Sigmoid colon (tissue), 4 donors: ENCODE measurements around the gene YIF1B.

Source experiments
- CTCF ChIP-seq, 4 experiments: fragments of 450-650 bp in 3 of 4; fragments of 200-600 bp in 1 of 4; IDR thresholded peaks; one replicate each; pipeline ENCODE4 v1.5.1; 2016 to 2019; ENCODE audit warnings: antibody characterized with exemption in 4 of 4, mild to moderate bottlenecking in 3 of 4, moderate library complexity in 2 of 4
- EP300 ChIP-seq, 4 donors: sonication (generic); formaldehyde crosslinking; IDR thresholded peaks; one replicate each; pipeline ENCODE4 v1.6.1; 2017; ENCODE audit warnings: antibody characterized with exemption in 4 of 4
- POLR2A ChIP-seq, 2 donors: fragments of 450-650 bp; IDR thresholded peaks; one replicate each; pipeline ENCODE4 v1.6.1; 2016; ENCODE audit warnings: antibody characterized with exemption in 2 of 2, mild to moderate bottlenecking in 2 of 2, moderate library complexity in 2 of 2
- POLR2AphosphoS5 ChIP-seq, 4 donors: sonication (generic); formaldehyde crosslinking; IDR thresholded peaks; one replicate each; pipeline ENCODE4 v1.6.1; 2017; ENCODE audit warnings: antibody characterized with exemption in 4 of 4

- no peak for TF ChIP-seq POLR2AphosphoS5 (IDR thresholded peaks at IDR 0.05)
- TF ChIP-seq EP300 (IDR thresholded peaks at IDR 0.05): no peak
- TF ChIP-seq CTCF (IDR thresholded peaks at IDR 0.05): no peak
- TF ChIP-seq POLR2A (IDR thresholded peaks at IDR 0.05): no peak
These were observed 8.7 kb downstream of the YIF1B start for GRCh38 chr19:38307076-38307475.
